RPMI8226 (cell line): ENCODE results near the gene PLEKHO1.

Experiments used
- DNase-seq: peaks from one replicate; pipeline ENCODE4 v3.0.0-alpha.2; 2015

PLEKHO1 gene

DNA sequence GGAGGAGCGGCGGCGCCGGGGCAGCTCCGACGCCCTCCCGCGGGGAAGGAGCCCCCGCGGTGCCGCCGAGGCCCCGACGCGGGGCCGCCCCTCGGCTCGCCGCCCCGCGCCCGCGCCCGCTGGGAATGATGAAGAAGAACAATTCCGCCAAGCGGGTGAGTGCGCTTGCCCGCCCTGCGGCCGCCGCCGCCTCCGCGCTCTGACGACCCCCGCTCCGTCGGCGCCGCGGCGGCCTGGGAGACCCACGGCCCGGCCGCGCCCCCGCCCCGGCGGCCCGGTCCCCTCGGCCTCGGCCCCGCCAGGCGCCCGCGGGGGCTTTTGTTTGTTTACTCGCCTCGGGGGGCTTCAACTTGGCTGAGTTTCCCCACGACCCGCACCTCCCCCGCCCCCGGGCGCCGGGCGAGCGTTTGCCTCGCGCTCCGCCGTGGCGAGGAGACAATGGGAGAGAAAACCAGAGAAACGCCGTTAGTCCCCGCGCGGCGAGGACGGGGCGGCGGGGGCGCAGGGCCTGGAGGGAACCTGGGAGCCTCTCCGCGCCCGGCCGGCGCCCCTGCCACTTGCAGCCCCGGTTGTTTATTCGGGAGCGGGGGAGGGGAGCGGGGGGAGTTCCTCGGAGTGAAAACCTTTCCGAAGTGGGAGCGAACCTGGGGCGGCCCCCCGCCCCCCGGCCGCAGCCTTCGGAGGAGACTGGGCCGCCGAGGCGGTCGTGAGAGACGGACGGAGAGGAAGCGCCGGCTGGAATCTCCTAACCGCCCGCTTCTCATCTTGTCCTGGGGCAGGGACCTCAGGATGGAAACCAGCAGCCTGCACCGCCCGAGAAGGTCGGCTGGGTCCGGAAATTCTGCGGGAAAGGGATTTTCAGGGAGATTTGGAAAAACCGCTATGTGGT, 661 bp downstream of the PLEKHO1 start:
- DNase-seq, result no peak

DNA sequence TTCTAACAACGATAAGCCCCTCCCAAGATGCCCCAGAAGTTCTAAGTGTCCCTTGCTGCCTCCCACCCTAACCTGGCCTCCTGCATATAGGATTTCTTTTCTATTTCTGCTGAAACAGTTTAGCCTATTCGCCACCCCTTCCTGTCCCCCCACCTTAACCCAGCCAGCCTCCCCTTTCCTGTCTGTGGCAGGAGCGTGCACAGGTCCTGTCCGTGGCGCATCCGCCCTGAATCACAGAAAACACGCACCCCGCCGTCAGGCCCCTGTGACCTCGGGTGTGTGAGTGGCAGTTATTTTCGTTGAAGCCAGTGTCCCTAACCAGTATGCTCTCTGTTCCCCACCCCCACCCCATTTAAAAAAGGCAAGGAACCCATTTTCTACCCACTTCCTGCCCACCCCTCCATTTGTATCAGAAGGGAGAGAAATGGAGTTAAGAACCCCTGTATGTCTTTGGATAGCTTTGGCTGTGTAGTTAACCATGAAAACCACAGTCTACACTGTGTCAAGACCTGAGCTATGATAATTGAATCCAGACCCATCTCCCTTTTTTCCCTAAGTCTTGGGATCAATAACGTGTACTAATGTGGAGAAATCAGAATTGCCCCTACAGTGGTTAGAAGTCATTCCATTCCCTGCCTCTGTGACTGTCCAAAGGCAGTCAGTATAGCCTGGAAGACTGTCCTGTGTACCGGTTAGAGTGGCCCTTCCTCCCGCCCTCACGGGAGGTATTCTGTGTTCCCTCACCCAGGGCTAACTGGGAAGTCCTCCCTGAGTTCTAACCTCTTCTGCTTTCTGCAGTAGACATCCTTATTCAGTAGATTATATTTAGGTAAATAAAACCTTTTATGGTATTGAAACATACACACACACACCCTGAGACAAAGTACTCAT, 1.8 kb downstream of the PLEKHO1 start:
- no peak for DNase-seq

DNA sequence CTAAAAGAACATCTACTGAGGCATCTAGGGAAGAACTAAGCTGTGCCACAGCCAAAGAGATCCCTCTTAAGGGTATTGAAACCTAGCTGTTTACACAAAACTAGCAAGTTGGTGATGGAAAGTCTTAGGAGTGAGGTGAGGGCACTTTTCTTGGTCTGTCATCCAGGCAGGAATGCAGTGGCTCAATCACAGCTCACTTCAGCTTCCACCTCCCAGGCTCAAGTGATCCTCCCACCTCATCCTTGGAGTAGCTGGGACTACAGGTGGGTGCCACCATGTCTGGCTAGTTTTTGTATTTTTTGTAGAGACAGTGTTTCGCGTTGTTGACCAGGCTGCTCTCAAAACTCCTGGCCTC, 2.4 kb downstream of the PLEKHO1 start:
- no peak for DNase-seq

DNA sequence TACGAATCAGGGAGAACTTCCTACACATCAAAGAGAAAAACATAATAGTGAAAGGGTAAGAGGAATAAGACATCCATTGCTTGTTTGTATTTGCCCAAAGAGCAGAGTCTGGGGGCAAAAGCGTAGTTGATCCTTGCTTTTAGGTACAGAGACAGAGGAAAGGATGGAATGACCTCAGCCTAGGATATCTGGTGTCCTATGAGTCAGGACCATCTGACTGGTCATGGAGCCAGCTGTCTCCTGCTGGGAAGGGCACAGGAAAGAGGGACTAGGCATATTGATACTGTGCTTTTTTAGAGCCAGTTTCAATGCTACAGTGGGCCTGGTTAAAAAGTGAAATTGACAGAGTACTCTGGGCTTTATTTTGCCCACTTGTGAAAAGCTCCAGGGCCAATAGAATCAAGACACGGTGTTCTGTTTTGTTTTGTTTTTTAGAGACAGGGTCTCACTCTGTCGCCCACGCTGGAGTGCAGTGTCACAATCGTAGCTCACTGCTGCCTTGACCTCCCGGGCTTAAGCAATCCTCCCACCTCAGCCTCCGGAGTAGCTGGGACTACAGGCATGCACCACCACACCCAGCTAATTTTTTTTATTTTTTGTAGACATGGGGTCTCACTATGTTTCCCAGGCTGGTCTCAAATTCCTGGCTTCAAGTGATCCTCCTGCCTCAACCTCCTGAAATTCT, 3.2 kb downstream of the PLEKHO1 start:
- DNase-seq, result no peak

DNA sequence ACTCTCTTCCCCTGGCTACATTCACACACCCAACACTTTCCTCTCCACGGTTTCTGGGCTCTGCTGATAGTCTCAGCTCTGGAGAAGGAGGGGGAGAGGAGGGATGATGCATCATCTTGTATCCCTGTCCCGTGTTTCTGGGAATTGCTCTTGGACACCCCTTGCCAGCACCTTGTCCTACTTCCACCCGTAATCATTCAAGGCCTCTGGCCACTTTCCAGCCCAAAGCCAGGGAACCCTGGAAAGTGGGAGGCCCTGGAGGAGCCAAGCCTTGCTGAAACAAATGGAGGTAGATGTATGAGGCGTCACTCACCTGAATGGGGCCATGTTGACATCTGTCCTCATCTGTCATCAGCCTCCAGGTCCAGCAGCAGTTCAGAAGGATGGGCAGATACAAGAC, 4.4 kb downstream of the PLEKHO1 start:
- DNase-seq, result no peak

DNA sequence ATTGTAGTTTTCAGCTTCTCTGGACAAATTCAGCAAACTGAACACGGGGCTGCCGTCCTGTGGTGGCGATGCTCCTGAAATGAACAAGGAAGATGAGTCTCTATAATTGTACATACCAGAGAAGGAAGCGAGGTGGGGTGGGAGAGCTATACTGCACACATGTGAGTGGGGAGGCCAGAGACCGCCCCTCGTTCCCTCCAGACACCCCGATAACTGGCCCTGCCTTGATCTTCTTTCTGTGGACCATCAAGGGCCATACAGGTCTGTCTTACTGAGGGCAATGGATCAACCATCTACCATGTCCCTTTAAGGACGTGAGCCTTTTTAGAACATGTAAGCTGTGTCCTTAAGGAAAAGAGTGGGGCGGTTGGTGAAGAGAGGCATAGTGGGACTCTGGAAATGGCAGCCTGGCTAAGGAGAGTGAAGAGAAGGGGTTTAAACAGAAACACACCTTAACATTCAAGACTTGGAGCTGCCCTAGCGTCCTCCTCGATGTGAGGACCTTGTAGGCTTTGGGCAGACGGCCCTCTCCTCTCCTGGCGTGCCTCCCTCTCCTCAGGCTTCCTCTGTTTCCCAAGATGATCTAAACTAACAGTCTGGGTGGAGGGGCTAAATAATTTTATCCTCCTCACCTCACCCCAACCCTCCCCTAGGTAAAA, 5.8 kb downstream of the PLEKHO1 start:
- DNase-seq, result no peak

DNA sequence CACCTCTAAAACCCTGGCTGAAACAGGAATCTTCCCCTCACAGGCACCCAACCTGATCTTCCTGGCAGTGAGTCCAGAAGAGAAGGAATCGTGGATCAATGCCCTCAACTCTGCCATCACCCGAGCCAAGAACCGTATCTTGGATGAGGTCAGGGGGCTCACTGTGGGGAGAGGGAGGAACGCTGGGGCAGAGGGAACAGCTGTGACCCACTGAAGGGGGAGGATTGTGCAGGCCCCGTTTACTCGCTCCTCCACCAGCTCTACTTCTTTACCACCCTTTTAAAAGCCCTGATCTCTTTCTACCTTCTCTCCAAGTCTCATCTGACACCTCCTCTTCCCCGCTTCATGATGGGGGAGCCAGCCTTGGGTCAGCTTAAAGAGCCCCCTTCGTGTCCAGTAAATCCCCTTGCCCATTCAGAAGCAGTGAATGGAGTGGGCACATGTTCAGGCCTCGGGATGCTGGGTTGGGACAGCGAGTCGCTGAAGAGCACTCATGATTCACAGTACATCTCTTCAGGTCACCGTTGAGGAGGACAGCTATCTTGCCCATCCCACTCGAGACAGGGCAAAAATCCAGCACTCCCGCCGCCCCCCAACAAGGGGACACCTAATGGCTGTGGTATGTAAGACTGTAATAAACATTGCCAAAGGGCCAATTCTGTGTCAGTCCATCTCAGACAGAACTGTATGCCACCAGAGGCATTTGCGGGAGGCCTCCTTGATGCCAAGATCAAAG, 7.3 kb downstream of the PLEKHO1 start:
- DNase-seq, result no peak

DNA sequence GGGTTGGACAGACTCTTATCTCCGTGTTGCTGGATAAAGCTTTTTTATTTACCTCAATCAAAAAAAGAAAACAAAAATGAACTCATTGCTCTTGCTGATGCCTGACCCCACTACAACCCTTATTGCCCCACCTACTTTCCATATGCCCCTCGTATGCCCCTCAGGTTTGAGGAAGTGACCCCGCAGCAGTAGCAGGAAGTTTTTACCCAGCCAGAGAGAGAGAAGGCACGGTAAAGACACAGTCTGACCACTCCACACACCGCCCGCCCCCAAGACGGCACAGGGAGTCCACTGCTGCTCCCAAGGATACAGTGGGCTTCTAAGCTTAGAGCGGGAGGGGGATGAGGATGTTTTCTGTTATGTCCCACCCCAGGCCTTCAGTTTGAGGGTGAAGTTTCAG, 9.8 kb downstream of the PLEKHO1 start:
- DNase-seq, result no peak

DNA sequence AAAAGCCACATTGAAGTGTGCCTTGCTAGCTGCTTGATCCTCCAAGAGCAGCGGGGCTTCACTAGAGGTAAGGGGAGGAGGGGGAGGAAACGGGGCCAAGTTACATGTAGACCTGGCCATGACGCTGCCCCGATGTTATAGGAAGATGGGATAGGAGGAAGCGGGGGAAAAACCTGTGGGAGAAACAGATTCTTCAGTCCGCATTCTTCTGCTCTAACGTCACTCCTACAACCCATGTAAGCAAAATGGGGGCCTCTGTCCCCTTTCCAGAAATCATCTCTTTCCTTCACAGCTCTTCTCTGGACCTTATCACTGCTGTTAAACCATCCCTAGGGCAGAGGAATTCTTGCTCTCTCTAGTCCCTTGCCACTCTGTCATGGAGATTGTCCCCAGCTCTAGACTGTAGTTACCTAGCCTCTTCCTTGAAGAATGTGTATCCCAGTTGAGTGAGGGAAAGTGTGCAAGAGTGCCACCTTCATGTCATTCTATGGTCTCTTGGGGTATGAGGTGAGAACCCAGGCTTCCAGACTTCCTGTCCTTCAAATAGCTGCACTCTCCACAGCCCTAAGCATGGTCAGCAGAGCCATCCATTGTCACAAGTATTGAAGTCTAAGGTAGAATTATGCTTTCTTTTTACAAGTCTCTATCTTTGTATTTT, 11.4 kb downstream of the PLEKHO1 start:
- DNase-seq, result peak; percentile 42

DNA sequence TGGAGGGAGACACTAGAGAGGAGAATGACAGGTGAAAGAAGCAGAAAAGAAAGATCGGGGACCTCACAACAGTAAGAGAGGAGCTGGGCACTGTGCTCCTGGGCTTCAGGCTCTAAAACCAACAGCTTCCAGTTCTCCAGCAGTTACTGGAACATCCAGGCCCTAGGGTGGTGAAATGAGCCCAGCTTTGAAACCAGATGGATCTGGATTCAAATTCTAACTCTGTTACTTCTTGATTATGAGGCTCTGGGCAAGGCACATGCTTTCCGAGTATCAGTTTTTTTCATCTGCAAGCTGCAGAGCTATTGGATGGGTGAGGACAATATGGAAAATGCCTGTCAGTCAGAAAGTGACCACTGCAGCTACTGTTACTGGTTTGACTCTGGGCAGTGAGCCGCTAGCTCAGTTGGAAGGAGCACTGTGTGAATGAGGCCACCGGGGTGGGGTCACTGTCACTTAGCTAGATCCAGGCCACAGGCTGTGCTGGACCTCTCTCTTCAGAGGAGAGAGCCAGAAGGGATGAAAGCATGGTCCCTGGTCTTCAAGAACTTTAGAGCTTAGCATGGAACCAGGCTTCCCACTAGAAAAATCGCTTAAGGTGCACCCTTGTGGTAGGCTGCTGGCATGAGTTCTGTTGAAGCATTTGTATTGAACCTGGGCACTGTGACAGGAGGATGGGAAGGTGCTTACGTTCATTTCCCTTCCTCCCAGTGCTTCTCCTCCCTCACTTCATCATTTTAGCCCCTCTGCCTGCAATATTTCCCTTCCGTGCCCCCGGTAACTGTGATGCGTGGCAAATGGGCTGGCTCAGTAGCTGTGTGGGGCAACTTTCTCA, 12.2 kb downstream of the PLEKHO1 start:
- DNase-seq, result peak; percentile 61

DNA sequence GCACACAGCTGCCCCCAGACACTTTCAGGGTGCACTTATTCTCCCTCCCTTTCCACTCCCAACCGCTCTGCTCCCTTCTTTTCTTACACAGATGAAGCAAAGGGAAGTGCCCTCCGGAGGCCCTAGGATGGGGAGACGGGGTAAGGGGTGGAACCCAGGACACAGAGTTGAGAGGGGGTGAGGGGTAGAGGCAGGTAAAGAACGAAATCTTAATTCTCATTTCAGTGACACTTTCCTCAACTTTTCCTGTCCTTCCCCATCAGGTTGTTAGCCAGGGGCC, 12.8 kb downstream of the PLEKHO1 start:
- DNase-seq, result no peak

DNA sequence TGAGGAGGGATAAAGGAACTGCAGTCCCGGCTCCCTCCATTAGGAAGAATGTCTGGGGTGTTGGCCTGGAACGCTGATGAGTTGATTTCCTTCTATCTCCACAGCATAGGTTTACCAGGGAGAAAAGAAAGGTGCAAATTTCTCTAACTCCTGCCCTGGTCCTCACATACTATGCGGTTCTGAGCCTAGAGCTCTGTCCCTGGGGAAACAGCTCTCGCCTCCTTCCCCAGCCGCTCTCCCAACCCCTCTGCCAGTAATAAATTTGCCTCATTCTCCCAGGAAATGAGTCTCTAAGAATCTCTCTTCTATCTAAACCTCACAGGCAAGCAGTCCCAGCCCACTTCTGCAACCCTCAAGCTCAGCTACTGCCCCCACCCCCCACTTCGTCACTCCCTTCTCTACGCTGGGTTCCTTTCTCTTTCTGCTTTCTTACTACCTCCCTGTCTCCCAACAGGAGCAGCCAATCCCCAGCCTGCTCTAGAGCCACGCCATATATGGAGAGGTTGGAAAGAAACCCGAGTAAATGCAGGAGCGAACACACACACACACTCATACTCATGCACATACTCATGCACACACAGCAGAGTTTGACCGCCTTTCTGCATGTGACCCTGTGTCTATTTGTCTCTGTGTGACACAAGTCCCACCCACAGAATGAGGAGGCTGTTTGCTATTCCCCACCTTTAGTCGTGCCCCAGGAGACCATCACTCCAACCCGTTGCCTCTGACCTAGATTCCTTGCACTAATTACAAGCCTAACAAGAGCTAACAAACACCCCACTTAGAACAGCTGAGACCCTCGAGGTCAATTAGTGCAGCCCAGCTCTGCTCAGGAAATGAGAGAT, 13.4 kb downstream of the PLEKHO1 start:
- no peak for DNase-seq

DNA sequence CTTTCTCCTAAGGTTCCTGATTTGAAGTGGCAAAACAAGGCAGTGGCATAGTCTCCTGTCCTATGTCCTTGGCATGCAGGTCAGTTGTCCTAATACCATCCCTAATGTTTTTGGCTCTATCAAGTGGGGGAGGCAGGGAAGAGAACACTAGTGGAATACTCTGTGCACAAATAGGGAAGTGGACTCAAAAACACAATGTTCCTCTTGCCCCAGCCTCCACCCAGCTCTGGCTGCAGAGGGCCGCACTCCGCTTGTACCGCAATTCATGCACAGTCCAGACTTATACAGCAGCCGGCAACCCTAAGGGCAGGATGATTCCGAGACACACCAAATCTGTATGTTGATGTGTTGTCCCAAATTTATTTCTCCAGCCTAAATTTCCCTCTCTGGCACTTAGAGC, 14.5 kb downstream of the PLEKHO1 start:
- DNase-seq, result no peak

DNA sequence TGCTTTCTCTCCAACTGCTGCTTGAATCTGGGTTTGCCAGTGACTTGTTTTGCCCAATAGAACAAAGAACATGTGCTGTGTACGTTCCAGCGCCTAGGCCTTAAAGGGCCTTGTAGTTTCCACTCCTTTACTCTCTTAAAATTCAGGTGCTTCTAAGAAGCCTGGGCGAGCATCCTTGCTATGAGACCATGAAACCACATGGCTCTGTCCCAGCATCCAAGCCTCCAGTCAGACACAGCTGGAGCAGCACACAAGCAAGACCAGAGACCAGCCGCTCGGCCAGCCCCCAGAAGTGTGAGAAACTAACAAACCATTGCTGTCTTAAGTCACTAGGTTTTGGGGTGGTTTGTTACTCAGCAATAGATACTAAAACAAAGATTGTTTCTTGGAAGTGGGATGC, 15.1 kb downstream of the PLEKHO1 start:
- no peak for DNase-seq

DNA sequence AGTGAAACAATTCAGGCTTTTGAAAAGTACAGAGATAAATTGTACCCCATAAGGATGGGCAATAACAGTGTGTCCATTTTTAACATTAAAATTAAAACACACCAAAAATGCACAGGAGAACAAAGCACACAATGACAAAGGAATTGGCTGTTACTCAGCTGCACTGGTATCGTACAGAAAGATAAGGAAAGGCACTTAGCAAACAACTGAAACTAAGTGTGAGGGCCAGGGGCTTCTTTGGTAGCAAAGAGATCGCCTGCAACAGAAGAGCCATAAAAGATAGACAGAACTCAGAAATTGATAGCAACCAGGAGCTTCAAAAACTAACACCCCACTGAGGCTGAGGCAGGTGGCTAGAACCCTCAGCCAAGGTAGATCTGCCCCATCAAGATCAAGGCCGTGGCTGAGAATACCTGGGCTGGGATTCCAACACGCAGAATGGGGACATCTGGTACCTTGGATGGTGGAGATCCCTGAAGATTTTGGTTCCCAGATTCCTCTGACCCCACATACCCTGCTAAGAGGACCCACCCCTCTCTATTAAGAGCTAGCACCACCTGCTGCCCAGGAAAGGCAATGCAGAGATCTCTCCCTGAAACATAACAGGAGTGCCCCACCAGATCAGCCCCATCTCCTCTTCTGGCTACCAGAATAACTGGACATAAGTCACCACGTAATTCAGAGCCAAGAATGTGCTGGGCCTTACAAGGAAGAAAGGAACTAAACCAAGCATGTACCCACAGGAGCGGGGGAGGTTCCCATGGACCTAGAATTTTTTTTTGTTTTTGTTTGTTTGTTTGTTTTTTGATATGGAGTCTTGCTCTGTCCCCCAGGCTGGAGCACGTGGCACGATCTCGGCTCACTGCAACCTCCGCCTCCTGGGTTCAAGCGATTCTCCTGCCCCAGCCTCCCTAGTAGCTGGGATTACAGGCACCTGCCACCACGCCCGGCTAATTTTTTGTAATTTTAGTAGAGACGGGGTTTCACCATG, 16.2 kb downstream of the PLEKHO1 start:
- DNase-seq, result peak; percentile 67

DNA sequence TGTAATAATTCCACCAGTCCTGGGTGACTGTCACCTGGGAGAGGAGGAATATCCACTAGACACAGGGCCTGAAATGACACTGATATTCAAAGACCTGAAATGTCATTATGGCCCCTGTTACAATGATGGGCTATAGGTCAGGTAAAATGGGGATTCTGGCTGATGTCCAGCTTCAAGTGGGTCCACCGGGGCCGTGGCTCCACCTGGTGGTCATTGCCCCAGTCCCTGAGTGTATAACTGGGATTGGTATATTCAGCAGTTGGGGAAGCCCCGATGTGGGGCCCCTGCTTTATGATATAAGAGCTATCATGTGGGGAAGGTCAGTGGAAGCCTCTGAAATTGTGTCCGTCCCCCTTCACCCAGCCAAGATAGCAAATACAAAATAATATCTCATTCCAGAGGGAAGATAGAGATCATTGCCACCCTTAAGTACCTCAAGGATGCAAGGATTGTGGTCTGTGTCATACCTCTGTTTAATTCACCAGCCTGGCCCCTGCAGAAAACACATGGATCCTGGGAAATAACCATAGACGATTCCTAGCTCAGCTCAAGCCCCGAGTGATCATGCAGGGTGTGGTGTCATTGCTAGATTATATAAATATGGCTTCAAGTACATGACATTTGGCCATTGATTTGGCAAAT, 19.4 kb downstream of the PLEKHO1 start:
- peak; percentile 78 for DNase-seq

DNA sequence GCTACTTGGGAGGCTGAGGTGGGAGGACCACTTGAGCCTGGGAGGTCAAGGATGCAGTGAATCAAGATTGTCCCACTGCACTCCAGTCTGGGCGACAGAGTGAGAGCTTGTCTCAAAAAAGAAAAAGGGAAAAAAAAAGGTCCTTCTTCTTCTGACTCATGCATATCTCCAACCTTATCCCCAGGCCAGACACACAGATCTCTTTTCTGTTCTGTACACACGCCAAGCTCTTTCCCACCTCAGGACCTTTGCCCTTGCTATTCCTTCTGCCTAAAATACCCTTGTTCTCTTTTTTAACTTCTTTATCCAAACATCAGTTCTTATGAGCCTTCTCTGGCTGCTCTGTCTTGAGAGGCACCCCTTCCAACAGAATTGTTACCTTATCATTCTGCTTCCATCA, 22.1 kb downstream of the PLEKHO1 start:
- DNase-seq, result no peak

DNA sequence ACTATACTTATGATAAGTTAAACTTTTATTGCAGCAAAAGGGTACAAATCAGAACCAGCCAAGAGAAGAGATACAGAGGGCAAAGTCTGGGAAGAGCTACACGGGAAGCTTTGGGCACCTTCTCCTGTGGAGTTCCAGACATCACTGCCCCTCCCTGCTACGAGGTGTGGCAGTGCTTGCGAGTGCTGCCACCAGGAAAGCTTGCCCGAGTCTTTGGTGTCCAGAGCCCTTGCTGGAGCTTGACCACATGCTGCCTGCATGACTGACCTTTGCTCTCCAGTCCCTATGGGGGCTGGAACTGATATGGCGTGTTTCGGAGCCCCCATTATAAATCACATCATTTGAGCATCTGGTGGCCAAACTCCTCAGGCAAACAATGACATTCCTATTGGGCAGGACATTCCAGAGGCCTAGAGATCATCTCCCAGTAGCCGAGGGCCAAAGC, 23.4 kb downstream of the PLEKHO1 start:
- DNase-seq, result no peak
